Hematopoietic multipotent progenitor cell treated with erythropoietin and hydrocortisone succinate and interleukin-3 and kit ligand, for 4 days (in vitro differentiated cells): ENCODE results near the gene MYOM1.

ENCODE experiments used
- DNase-seq: peaks from one replicate; pipeline ENCODE4 v3.0.0-alpha.2; 2015

Gene MYOM1

DNA sequence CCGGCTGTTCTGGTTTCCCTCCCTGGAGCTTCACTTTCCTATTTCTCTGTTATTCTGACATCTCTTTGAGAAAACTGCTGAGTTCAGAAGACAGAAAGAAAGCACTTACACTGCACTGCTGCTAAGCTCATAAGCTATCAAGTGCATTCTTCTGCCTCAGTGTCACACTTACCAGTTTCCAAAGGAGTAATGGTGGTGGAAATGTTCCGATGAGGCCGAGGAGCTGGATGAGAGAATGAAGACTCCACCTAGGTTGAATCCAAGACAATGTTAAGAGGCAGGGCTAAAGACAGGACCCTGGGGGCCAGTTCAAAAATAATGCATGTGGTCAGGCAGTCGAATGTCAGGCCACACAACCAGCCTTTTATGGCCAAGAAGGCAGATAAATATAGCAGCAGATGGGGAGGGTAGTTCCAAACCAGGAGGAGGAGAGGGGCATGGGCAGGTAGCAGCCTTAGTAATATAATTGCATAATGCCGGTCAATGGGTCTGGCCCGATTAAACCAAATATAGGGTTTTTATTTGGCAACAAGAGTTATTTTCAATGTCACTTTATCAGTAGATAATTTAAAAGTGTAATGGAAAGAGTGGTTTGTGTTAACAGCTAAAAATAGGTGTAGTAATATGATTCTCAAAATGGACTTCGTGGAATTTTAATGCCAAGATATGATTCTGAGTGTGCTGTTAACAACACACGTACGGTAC is at the start of gene MYOM1:
MYOM1 (minus strand) TSS at position 338 of the 705 bp plus-strand sequence. CDS start 4,745 bp downstream, outside the sequence.
- no peak for DNase-seq

DNA sequence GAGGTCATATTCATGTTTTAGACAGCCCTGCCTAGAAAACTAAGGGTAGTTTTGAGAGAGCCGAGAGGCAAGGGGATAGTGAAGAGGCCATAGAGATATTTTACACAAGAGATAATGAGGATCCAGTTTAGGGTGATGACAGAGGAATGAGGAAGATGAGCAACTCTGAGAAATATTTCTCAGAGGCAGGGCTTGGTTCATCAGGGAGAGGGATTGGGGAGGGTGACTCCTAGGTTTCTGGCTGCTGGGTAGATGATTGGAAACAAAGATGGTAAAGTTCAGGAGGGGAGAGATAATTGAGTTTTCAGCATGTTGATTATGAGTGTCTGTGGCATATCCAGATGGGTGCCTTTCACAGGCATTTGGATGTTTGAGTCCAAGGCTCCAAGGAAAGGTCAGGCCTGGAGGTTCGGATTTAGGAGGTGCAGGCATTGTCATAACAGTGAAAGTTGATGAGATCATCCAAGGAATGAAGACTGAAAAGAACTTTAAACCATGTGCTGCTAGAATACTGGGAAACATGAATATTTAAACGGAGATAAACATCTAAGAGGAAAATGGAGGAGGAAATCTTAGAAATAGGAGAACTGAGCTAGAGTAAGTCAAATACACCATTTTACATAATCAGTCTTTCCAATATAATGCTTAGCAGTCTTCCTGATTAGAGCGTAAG is 49.6 kb upstream of the MYOM1 start:
- no peak for DNase-seq

DNA sequence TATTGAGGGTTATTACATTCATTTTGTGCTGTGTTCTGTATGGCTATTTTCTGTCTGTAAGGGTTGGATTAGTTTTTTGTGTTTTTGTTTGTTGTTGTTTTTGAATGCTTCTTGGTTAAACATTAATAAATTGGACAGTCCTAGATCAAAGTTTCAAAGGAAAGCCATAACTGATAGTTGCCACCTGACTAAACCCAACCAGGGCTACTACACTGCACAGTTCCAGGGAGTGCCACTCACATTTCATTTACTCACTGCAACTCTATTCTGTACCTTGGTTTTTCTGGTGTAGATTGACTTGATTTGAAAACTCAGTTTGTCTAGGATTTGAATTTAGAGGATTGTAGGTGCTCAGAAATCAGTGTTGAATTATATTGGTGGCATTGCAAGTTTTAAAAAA is 48.5 kb upstream of the MYOM1 start:
- no peak for DNase-seq

DNA sequence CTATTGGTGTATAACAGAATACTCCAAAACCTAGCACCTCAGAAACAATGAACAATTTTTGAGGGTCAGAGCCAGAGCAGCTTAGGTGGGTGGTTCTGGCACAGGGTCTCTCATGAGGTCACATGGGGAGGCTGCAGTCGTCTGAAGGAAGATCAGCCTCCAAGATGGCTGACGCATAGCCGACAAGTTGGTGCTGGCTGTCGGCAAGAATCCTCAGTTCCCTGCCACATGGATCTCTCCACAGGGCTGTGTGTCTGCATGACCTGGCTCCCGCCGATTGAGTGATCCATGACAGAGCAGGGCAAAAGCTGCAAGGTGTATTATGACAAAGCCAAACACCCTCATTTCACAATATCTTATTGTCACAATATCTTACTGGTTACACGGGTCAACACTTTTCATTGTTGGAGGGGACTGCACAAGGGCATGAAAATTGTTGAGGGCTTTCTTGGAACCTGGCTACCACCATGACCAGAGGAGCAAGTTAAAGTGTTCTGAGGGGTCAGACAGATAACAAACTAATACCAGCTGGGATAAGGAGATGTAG is 46.4 kb upstream of the MYOM1 start:
- DNase-seq, result no peak

DNA sequence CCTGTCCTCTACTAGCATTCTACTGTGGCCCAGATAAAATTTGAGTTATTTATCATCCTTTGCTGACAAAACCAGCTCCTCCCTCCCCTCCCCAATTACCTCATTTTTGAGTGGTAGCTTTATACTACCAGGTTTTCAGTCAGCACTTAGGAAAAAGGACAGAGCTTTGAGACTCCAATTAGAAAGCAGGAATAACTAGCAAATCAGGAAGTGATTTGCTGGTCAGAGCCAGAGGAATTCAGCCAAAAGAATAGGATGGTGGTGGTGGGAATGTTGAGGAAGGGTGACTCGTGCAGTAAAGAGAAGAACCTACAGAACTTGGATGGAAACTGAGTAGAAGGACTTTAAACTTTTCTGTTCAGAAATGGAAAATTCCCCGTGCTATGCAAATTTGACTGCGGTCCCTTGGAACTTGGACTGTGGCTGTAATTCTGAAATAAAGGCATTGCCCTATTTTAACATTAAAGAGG is 45.8 kb upstream of the MYOM1 start:
- no peak for DNase-seq

DNA sequence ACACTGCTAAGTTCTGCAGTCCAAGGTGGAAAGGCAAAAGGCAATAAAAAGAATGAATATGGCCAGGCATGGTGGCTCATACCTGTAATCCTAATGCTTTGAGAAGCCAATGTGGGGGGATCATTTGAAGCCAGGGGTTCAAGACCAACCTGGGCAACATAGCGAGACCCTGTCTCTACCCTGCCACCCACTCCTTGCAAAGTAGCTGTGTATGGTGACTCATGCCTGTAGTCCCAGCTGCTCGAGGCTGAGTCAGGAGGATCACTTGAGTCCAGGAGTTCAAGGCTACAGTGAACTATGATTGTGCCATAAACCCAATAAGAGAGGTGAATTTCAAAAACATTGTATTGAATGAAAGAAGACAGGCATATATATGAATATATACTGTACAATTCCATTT is 44.6 kb upstream of the MYOM1 start:
- no peak for DNase-seq

DNA sequence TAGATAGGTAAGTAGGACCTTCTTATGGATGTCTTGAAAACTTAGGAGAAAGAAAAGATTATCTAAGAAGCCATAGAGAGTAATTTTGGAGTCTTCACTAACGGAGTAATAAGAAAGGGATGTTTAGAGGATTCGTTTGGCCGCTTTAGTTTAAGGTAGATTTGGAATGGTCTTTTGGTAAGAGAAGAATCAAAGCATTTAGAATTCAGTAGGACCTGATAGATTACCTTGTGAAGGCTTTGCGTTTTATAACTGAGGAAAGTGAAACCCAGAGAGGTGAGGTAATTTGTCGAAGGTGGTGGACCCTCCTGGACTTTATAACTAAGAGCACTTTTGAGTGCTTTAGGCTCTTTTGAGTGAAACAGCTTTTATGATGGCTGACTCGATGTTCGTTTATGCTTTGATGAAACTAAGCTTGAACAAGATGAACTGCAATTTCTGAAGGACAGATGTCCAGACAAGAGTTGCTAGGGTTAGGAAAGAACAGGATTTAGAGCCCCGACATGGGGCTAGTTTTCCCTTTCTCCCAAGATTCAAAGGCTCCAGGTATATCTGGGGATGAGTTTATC is 43.4 kb upstream of the MYOM1 start:
- no peak for DNase-seq

DNA sequence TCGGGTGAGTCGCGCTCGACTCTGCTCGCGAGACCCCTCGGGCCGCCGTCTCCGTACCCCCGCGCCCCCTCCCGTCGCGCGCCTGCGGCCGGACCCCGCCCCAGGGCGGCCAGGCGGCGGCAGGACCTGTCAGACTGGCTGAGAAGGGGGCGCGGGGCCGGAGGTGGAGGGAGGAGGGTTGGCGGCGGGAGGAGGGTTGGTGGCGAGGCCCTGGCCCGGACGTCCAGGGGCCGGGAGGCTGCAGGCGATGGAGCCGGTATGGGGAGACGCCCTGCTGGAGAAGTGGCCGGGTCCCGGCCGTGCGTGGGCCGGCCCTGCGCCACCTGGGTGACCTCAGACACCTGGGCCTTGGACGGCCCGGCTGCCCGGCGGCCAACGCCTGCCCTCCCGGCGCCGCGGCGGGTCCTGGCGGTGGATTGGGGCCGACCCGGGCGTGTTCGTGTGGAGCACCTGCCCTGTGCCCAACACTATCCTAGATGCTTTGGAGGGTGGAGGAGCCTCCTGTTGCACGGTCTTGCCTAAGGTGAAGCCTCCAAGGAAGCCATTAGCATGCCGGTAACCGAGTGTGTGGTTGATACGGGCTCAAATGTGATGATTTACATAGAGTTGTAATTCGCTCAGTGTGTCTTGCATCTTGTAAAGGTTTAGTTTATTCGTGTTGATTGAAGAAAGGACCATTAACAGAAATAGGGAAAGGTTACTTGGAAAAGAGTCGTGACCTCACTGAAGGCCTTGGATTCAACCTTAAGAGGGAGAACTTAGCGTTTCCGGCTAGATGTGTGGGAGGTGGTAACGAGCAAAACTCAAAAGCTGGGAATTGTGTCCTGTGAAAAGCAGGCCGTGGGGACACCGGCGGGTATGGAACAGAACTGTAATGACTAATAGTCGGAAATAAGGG is 42.7 kb upstream of the MYOM1 start:
- peak; percentile 43 for DNase-seq

DNA sequence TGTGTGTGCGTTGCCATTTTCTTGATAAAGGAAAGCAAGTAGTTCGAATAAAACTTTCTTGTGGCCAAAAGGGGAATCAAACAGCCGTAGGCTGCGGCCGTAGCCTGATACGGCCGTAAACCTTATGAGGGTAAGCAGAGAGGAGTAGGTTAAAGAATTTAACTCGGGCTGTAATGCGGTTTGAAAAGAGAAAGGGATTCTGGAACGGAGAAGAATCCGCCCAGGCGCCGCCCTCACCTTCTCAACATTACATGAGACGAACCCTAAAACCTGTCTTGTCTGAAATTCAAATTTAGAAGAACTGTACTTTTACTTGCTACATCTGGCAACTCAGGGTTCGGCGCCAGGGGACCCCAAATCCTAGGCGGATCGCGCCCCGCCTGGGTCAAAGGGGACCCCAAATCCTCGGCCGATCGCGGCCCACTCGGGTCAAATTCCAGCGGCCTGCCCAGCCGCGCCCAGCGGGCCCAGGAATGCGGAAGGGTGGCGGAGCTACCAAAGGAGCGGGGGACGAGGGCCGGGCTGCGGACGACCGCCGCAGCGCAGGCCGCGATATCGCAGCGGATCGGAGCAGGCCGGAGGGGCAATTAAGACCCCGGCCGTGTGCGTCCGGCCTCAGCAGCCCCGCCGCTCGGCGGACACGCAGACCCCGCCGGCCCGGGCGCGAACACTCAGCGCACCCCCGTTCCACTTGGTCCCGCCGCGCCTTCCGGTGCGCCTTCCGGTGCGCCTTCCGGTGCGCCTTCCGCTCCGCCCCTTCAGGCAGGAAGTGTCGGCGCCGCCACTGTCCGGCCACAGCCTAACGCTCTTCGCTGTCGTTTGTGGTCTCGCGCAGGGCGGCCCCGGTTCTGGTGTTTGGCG is 41.8 kb upstream of the MYOM1 start, which contains the start of gene MYL12B:
MYL12B (plus strand) TSS at position 761 of the 861 bp plus-strand sequence. CDS start 10,766 bp downstream, outside the sequence.
- peak; percentile 93 for DNase-seq

DNA sequence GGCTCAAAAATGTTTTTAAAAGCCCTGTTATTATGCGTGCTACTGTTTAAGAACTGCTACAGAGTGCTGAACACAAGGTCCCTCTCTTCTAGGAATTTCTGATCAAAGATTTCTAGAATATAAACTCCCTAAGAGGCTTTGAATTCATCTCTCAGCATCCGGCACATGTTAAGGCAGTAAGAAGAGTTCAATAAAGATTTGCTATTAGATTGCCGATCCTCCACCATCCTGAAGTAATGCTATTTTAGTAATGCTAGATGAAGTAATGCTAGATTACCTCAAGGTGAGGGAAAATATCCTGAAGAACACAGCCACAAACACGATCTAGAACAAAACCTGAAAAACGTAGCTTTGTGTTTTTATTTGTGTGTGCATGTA is 41.2 kb upstream of the MYOM1 start:
- peak; percentile 37 for DNase-seq

DNA sequence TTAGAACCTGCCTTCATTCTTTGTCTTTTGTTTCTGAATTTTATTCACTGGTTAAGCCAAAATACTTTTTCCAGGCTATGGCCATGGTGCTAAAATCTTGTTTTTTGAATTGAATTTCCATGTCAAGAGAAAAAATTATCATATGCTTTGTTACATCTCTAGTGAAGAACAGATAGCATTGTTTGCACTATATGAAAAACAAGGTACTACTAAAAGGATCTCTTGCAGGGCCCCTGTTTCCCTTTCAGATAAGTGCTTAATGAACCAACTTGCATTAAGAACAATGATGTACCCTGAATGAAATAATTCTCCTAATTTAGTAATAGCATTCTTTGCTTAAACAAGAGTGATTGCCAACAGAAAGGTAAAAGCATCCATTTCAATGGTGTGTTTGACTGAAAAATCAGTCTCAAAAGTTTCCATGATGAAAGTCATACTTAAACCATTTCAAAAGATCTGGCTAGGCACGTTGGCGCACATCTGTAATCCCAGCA is 37.9 kb upstream of the MYOM1 start:
- DNase-seq, result no peak

DNA sequence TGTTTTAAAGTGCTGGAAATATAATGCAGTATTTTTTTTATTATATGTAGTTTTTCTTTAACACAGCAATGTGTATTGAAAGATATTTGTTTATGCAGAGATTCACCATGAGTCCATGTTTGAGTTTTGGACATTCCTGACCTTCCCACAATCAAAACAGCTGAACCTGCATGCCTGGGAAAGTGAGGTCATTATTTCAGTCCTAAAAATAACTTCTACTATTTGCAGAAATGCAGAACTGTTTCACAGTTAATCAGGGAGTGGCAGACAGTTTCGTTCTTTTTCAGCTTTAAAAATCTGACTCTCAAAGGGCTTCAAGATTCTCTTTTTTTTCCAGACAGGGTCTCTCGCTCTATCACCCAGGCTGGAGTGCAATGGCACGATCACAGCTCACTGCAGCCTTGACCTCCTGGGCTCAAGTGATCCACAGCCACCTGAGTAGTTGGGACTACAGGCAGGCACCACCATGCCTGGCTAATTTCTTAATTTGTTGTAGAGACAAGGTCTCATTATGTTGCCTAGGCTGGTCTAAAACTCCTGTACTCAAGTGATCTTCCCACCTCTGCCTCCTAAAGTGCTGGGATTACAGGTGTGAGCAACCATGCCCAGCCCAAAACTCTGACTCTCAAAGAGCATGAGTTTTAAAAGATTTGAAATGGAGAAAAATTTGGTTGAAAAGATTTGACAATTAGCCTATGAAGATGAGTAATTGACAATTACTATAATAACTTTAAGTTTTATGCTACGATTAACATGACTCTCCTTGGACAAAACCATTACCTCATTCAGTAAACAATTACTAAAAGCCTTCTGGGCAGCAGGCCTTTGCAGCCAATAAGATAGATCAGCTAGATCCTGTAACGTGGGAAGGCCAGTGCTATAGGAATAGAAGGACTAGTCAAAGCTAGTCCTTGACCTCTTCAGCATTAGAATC is 37.2 kb upstream of the MYOM1 start:
- no peak for DNase-seq

DNA sequence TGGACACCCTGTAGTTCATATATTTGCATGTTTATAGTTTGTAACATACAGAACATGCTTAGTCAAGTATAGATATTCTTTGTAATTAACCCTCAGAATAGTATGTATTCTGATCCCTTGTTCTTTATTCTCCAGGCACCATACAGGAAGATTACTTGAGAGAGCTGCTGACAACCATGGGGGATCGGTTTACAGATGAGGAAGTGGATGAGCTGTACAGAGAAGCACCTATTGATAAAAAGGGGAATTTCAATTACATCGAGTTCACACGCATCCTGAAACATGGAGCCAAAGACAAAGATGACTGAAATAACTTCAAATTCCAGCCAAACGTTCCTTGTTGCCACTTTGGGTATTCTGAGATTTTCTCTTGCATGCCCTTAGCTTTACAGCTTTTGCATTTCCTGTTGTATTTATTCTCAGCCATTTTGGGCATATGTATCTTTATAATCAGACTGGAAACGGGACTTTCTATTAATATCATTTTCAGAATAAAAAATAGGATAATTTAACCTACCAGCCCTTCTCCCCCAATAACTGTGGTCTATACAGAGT is 35.9 kb upstream of the MYOM1 start:
- no peak for DNase-seq

DNA sequence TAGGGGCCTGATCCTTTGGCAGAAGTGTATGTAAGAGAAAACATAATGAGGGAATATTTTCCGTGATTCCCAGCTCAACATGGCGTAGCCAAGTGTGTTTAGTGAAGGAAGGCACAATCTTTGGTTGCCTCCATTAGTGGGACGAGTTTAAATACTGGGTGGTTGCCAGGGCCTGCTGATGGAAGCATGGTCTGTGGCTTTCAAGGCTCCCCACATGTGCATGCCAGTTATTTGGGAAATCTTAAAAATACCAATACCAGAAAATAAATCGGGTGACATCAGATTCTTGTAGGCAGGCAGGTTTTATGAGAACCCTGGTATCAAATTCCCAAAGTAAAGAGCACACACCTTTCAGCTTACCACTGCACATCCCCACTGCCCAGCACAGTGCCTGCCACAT is 35.0 kb upstream of the MYOM1 start:
- DNase-seq, result no peak

DNA sequence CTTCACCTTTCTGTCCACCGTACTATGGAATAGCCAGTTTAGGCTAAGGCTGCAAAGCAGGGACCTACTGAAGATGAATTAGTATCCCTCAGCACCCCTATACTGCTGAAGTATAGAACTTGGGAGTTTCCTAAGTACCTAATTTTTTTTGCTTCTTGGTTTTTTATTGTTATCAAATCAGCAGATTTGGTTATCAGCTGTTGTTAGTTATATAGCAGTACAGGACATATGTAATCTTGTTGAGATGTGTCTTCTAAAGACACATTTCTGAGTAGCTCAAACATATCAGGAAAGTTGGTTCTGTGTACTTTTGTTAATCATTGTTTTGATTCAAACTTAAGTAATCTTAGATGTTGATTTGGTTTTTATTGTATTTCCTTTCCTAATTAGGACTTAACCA is 33.1 kb upstream of the MYOM1 start:
- DNase-seq, result no peak

DNA sequence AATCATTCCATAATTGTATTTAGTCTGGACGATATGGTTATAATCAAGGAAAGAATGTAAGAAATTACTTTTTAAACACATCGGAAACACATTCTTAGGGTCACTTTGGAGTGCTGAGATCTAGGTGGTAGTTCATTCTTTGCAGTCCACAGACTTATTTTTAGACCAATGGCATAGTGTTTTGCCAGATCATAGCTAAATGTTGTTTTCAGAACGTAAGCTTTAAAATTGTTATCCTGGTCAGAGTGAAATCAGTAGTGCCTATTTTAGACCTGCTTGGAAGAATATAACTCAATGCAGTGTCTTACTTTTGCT is 32.2 kb upstream of the MYOM1 start:
- no peak for DNase-seq

DNA sequence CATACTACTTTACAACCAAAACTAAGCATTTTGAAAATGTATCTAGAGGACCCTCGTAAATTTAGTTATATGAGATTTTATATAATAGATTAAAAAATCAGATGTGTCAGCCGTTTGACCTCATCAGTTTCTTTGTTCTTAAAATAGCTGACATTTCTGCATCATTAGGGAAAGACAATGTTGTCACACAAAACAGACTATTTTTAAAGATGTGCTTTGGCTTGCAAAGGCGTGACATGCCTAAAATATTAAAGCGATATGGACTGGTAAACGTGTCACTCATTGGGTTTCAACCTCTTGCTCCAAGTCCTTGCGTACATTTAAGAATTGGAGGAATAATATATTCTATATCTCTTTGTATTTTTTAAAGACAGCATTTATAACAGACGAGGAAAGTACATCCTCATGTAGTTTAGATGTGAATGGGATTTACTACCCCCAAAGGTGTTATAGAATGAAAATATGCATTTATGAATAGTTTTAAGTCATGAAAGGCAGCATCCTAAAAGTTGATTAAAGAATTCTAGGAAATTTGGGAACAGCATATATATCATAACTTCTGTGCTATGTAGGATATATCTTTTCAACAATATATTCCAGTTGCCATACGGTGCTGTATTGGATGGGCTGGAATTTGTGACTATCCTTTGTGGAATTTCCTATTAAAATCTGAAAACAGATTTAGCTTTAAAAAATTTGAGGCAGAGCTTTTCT is 31.6 kb upstream of the MYOM1 start:
- no peak for DNase-seq

DNA sequence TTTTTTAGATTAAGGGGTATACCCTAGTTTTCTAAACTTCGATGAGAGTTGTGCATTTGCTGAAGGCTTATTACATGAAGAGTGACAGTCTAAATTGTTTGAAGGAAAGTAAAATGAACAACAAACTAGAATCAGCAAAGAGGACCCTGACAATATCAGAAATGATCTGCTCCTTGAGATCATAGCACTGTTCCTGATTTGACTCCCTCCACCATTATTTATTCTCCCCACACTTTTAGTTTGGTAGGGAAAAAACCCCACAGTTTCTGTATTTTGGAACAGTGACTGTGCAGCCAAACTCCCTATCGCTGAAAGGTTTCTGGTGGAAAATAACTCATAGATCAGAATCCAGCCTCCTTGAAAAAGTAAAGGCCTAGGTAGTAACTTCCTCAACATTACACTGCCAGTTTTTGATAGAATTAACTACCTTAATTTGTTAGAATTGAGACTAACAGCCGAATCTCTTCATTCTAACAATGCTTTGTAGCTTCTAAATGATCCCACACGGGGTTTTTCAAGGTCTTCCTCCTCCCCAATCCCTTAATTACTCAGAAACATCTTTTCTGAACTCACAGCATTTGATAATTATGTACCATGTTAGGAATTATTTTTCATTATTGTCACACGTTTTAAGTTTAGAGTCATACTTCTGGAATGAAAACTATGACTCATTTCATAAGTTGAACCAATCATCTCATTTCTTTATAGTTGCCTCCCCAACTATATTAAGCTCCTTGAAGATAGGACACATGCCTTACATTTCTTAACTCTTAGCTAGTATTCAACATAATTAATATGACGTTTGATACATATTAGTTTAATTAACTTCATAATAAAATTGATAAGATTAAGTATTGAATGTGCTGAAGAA is 30.7 kb upstream of the MYOM1 start:
- DNase-seq, result no peak
